A673 (cell line): ENCODE measurements around the gene BCAM. TPM values are rescaled to one million over a fixed set of nuclear protein-coding genes. Genes with fewer than 3 reads are reported as not detected.

Source experiments
- Bru-seq: library from RNA; stranded (reverse); fragments of 400-500 nt; gene quantifications from one replicate; lab custom pipeline; 2021; lab: Mats Ljungman, UMichigan
- BruChase-seq, 2 experiments: library from RNA; stranded (reverse); fragments of 400-500 nt; gene quantifications; one replicate each; lab custom pipeline; 2021; lab: Mats Ljungman, UMichigan
- BruUV-seq: library from RNA; stranded (reverse); fragments of 400-500 nt; replicated peaks from 2 replicates; lab custom pipeline; 2021; lab: Mats Ljungman, UMichigan
- CTCF ChIA-PET: fragments of 300-600 bp; sonication (Branson Sonifier 250); formaldehyde crosslinking; loops from one replicate; lab custom pipeline; 2022; ENCODE audit warnings: antibody characterized with exemption; lab: Charles Lee
- POLR2A ChIA-PET: fragments of 300-600 bp; sonication (Branson Sonifier 250); formaldehyde crosslinking; loops from one replicate; lab custom pipeline; 2022; ENCODE audit warnings: antibody characterized with exemption; ENCODE audit not compliant: low non-redundant PET; lab: Charles Lee
- DNase-seq: peaks from one replicate; pipeline ENCODE4 v3.0.0-alpha.2; 2015; ENCODE audit warnings: low spot score
- H3K27ac ChIP-seq: fragments of 200-600 bp; sonication (generic); 2 replicates; pipeline ENCODE4 v1.5.1; 2016; ENCODE audit warnings: mixed run types, low read depth, mild to moderate bottlenecking, mixed read lengths, antibody characterized with exemption, low read length; ENCODE audit not compliant: poor library complexity, severe bottlenecking
- H3K27me3 ChIP-seq: fragments of 200-600 bp; sonication (generic); replicated peaks from 2 replicates; pipeline ENCODE4 v1.6.1; 2017; ENCODE audit warnings: mixed run types, low read depth, mild to moderate bottlenecking, mixed read lengths, antibody characterized with exemption, low read length; ENCODE audit not compliant: insufficient read depth, poor library complexity
- H3K36me3 ChIP-seq: fragments of 200-600 bp; sonication (generic); 2 replicates; pipeline ENCODE4 v1.6.1; 2016; ENCODE audit warnings: mixed run types, mild to moderate bottlenecking, mixed read lengths, antibody characterized with exemption, low read length; ENCODE audit not compliant: insufficient read depth, poor library complexity, severe bottlenecking
- H3K4me1 ChIP-seq: fragments of 200-600 bp; sonication (generic); 2 replicates; pipeline ENCODE4 v1.6.1; 2017; ENCODE audit warnings: mixed run types, mild to moderate bottlenecking, mixed read lengths, antibody characterized with exemption, low read length; ENCODE audit not compliant: insufficient read depth, poor library complexity, severe bottlenecking
- H3K4me3 ChIP-seq: fragments of 200-600 bp; sonication (generic); 2 replicates; pipeline ENCODE4 v1.5.1; 2016; ENCODE audit warnings: low read depth, mixed run types, mild to moderate bottlenecking, mixed read lengths, low read length; ENCODE audit not compliant: poor library complexity, severe bottlenecking
- H3K9me3 ChIP-seq: fragments of 200-600 bp; sonication (generic); 2 replicates; pipeline ENCODE4 v1.6.1; 2016; ENCODE audit warnings: mixed run types, low read depth, mild to moderate bottlenecking, mixed read lengths, antibody characterized with exemption, low read length; ENCODE audit not compliant: poor library complexity, severe bottlenecking
- CTCF ChIP-seq: fragments of 300-800, 200-600 bp; sonication (generic); conservative IDR thresholded peaks from 2 replicates; pipeline ENCODE4 v1.5.1; 2017; ENCODE audit warnings: low read depth, mild to moderate bottlenecking, antibody characterized with exemption, low read length, moderate library complexity, mixed read lengths
- EZH2 ChIP-seq: fragments of 200-600 bp; sonication (generic); IDR thresholded peaks from 2 replicates; pipeline ENCODE4 v1.6.1; 2017; ENCODE audit warnings: borderline replicate concordance, low read depth, mild to moderate bottlenecking, mixed read lengths, antibody characterized with exemption, low read length; ENCODE audit not compliant: poor library complexity, severe bottlenecking
- intact Hi-C: fragments of 100-400 bp; cut with micrococcal nuclease; formaldehyde crosslinking; loops from one replicate; pipeline ENCODE4 v1.10.0; 2022; ENCODE audit not compliant: unreplicated experiment
- long read RNA-seq: library from polyadenylated mRNA; stranded (forward); transcript quantifications from one replicate; pipeline ENCODE4 v2.0.0, GENCODE V29; 2022
- total RNA-seq: library from RNA; stranded (reverse); gene quantifications from 2 replicates; pipeline ENCODE4 v1.2.3, GENCODE V29; 2021

The BCAM gene
- 3.4 and 6.6 TPM in 2 replicates for total RNA-seq
- percentile 27 among the genes with signal in this experiment for Bru-seq, nascent RNA
- percentile 27 among the genes with signal in this experiment for BruChase-seq, experiment 1, labeled RNA remaining after a 2-hour chase
- BruChase-seq, experiment 2, labeled RNA remaining after a 6-hour chase: percentile 38 among the genes with signal in this experiment
- long read RNA-seq: 0 reads

GRCh38 chr19:44808463-44809371 is at the start of gene BCAM:
Gene BCAM (plus strand): TSS chr19:44809103. CDS start chr19:44809125, 22 bp downstream.
- Histone ChIP-seq H3K27ac (peak within 1 kb of the TSS; percentile 41), H3K4me1 (no peaks in the 10 kb centered on the region), H3K27me3 (no peaks in the 10 kb centered on the region), H3K4me3 (peak within 1 kb of the TSS; percentile 51), H3K36me3 (no peaks in the 10 kb centered on the region), H3K9me3 (no peaks in the 10 kb centered on the region)
- ChIA-PET CTCF (no interaction called here), POLR2A (interaction anchor here (0.7 kb wide), 1 partner anchor 127 kb away, joined by 11 read pairs; no protein-coding TSS in a partner anchor)
- intact Hi-C loops: no loop called here
- no TSS peak for BruUV-seq
- TF ChIP-seq CTCF (no peak), EZH2 (no peak)
- peak; percentile 45 for DNase-seq

GRCh38 chr19:44762038-44762437 is 46.9 kb upstream of the BCAM start:
- Histone ChIP-seq H3K27me3 (no peaks in the 10 kb centered on the region), H3K36me3 (no peaks in the 10 kb centered on the region), H3K9me3 (no peaks in the 10 kb centered on the region), H3K27ac (no peak overlapping the region), H3K4me1 (peaks cover 2% of the 10 kb centered on the region), H3K4me3 (no peak overlapping the region)
- BruUV-seq: no TSS peak
- CTCF ChIA-PET: interaction anchor here (0.6 kb wide), 1 partner anchor 191 kb away, joined by 4 read pairs; no protein-coding TSS in a partner anchor
- POLR2A ChIA-PET: no interaction called here
- intact Hi-C loops: no loop called here
- no peak for TF ChIP-seq EZH2
- no peak for TF ChIP-seq CTCF
- DNase-seq: no peak

- no TSS peak for BruUV-seq
- no peak for TF ChIP-seq CTCF
- Histone ChIP-seq H3K9me3 (no peaks in the 10 kb centered on the region), H3K4me1 (no peaks in the 10 kb centered on the region), H3K27me3 (no peaks in the 10 kb centered on the region), H3K27ac (no peak overlapping the region), H3K4me3 (no peak overlapping the region), H3K36me3 (no peaks in the 10 kb centered on the region)
- intact Hi-C loops: no loop called here
- DNase-seq: no peak
- ChIA-PET POLR2A (no interaction called here), CTCF (interaction anchor here (1.5 kb wide), 1 partner anchor 195 kb away, joined by 3 read pairs; no protein-coding TSS in a partner anchor)
Measured at GRCh38 chr19:44765033-44765948, 43.6 kb upstream of the BCAM start.
